ENCODE data around the gene ZFPM1.

DNA sequence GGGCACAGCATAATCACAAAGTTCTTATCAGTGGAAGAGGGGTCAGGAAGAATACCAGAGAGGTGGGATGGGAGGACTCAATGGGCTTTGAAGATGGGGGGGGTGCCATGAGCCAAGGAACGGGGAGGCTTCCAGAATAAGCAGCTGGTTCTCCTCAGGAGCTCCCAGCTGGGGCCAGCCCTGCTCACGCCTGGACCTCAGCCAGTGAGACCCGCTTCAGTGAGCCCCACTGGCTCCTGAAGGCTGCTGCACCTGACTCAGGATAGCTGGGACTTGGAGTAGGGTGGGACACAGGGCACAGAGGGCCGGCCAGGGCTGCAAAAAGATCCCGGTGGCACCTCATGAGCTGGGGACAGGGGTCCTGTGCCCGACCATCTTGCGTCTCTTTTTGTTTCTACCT is 92.7 kb downstream of the ZFPM1 start:
- TF ChIP-seq, protein P1, sequence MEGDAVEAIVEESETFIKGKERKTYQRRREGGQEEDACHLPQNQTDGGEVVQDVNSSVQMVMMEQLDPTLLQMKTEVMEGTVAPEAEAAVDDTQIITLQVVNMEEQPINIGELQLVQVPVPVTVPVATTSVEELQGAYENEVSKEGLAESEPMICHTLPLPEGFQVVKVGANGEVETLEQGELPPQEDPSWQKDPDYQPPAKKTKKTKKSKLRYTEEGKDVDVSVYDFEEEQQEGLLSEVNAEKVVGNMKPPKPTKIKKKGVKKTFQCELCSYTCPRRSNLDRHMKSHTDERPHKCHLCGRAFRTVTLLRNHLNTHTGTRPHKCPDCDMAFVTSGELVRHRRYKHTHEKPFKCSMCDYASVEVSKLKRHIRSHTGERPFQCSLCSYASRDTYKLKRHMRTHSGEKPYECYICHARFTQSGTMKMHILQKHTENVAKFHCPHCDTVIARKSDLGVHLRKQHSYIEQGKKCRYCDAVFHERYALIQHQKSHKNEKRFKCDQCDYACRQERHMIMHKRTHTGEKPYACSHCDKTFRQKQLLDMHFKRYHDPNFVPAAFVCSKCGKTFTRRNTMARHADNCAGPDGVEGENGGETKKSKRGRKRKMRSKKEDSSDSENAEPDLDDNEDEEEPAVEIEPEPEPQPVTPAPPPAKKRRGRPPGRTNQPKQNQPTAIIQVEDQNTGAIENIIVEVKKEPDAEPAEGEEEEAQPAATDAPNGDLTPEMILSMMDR (IDR thresholded peaks at IDR 0.05): no peak
- TF ChIP-seq POLR2A (IDR thresholded peaks at IDR 0.05): no peak

Data from thyroid gland (tissue), 4 donors.